HUES48 (cell line): Measurements from ENCODE around the gene FHAD1.

Source experiments
- H3K27ac ChIP-seq: one replicate; pipeline ENCODE4 v1.7.0; 2013; ENCODE audit warnings: low read depth, low read length, inconsistent platforms
- H3K27me3 ChIP-seq: 2 replicates; pipeline ENCODE4 v1.6.1; 2013; ENCODE audit warnings: mild to moderate bottlenecking, low read length; ENCODE audit not compliant: control insufficient read depth, insufficient read depth
- H3K36me3 ChIP-seq: 2 replicates; pipeline ENCODE4 v1.6.1; 2013; ENCODE audit warnings: low read length; ENCODE audit not compliant: control insufficient read depth, insufficient read depth
- H3K4me1 ChIP-seq: 2 replicates; pipeline ENCODE4 v1.6.1; 2013; ENCODE audit warnings: mild to moderate bottlenecking, low read length; ENCODE audit not compliant: control insufficient read depth, insufficient read depth
- H3K4me3 ChIP-seq: 2 replicates; pipeline ENCODE4 v1.5.1; 2013; ENCODE audit warnings: mild to moderate bottlenecking, low read depth, low read length
- H3K9ac ChIP-seq: 2 replicates; pipeline ENCODE4 v1.6.1; 2013; ENCODE audit warnings: mild to moderate bottlenecking, low read depth, low read length, moderate library complexity
- H3K9me3 ChIP-seq: 2 replicates; pipeline ENCODE4 v1.6.1; 2013; ENCODE audit warnings: low read length; ENCODE audit not compliant: control insufficient read depth, insufficient read depth

FHAD1 gene

GRCh38 chr1:15331180-15331579 lies 84.2 kb downstream of the FHAD1 start:
- H3K27me3 ChIP-seq = no peaks in the 10 kb centered on the region
- H3K36me3 ChIP-seq = no peaks in the 10 kb centered on the region
- no peak overlapping the region for H3K4me3 ChIP-seq
- no peaks in the 10 kb centered on the region for H3K9me3 ChIP-seq
- H3K4me1 ChIP-seq = no peaks in the 10 kb centered on the region
- H3K9ac ChIP-seq = no peak overlapping the region
- H3K27ac ChIP-seq = no peak overlapping the region

DNA sequence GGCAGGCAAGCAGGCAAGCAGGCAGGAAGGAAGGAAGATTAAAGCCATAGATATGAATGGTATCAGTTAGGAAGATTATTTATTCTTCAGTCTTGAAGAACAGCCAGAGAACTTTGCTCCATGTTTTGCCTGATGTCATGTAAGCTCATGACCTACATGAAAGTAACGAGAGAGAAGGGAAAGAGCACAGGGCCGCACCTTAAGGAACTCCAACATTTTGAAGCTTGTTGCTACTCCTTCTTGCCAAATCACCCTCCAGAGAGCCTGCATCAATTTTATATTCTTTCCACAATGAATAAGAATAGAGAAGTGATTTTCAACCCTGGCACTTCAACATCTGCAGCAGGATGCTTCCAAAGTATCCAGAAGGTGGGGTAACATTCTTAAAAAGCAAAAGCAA lies 84.7 kb downstream of the FHAD1 start:
- H3K27ac ChIP-seq = no peak overlapping the region
- H3K4me3 ChIP-seq = no peak overlapping the region
- no peaks in the 10 kb centered on the region for H3K9me3 ChIP-seq
- H3K36me3 ChIP-seq = no peaks in the 10 kb centered on the region
- no peaks in the 10 kb centered on the region for H3K27me3 ChIP-seq
- no peak overlapping the region for H3K9ac ChIP-seq
- H3K4me1 ChIP-seq = no peaks in the 10 kb centered on the region

- Histone ChIP-seq H3K4me3 (no peak overlapping the region), H3K9ac (no peak overlapping the region), H3K4me1 (no peaks in the 10 kb centered on the region), H3K9me3 (no peaks in the 10 kb centered on the region), H3K36me3 (no peaks in the 10 kb centered on the region), H3K27me3 (no peaks in the 10 kb centered on the region), H3K27ac (no peak overlapping the region)
These were observed 85.5 kb downstream of the FHAD1 start for GRCh38 chr1:15332525-15332924.

DNA sequence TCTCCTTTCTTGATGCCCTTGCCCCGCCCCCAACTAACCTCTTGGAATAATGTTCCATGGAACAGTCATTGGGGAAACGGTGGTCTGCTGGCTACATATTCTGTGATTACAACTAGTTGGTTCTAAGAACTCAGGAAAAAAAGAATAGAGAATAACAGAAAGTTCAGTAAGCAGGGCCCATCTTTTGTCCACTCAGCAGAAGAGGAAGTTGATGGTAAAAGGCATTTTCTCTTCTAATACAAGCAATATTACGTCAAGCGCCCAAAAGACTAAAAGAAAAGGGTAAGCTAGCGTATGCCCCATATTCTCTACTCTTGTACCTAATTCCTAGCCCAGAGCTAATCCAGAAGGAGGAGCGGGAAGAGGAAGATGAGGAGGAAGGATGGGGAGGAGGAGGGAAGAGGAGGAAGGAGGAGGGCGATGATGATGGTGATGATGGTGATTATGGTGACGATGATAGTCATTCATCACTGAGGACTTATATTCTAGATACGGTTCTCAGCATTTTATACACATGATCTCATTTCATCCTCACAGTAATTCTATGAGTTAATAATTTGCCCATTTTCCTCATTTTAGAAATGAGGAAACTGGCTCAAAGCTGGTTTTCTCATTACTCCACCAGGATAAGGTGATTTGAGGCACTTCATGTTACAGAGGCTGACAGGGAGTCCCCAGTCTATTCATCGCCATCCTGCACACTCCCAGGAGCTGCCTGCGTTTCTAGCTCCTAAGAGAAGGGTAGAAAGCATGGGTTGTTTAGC lies 86.1 kb downstream of the FHAD1 start:
- Histone ChIP-seq H3K27ac (no peak overlapping the region), H3K4me3 (no peak overlapping the region), H3K36me3 (no peaks in the 10 kb centered on the region), H3K4me1 (no peaks in the 10 kb centered on the region), H3K9ac (no peak overlapping the region), H3K27me3 (no peaks in the 10 kb centered on the region), H3K9me3 (no peaks in the 10 kb centered on the region)

GRCh38 chr1:15334995-15335394 lies 88.0 kb downstream of the FHAD1 start:
- no peaks in the 10 kb centered on the region for H3K27me3 ChIP-seq
- no peak overlapping the region for H3K27ac ChIP-seq
- H3K4me1 ChIP-seq = no peaks in the 10 kb centered on the region
- no peak overlapping the region for H3K9ac ChIP-seq
- no peaks in the 10 kb centered on the region for H3K36me3 ChIP-seq
- H3K4me3 ChIP-seq = no peak overlapping the region
- no peaks in the 10 kb centered on the region for H3K9me3 ChIP-seq

DNA sequence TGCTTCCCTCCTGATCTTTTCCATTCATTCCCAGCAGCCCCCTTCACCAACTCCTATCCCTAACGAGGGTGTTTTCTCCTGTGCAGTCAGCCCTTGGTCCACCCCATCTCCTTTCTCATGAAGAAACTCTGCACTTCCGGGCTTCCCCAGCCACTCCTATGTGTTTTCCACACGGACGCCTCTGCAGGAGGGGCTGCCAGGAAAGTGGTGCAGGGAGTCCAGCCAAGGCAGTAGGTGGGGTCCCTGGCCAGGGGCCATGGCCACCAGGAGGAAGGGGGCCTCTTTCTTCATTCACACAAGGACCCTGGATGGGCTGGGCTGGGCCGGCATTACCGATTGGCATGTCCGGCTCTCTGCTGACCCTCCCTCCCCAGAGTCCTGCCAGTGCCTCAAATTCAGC lies 89.8 kb downstream of the FHAD1 start:
- H3K9me3 ChIP-seq = no peaks in the 10 kb centered on the region
- H3K27ac ChIP-seq = no peak overlapping the region
- H3K9ac ChIP-seq = no peak overlapping the region
- no peaks in the 10 kb centered on the region for H3K27me3 ChIP-seq
- no peaks in the 10 kb centered on the region for H3K4me1 ChIP-seq
- H3K36me3 ChIP-seq = no peaks in the 10 kb centered on the region
- no peak overlapping the region for H3K4me3 ChIP-seq

DNA sequence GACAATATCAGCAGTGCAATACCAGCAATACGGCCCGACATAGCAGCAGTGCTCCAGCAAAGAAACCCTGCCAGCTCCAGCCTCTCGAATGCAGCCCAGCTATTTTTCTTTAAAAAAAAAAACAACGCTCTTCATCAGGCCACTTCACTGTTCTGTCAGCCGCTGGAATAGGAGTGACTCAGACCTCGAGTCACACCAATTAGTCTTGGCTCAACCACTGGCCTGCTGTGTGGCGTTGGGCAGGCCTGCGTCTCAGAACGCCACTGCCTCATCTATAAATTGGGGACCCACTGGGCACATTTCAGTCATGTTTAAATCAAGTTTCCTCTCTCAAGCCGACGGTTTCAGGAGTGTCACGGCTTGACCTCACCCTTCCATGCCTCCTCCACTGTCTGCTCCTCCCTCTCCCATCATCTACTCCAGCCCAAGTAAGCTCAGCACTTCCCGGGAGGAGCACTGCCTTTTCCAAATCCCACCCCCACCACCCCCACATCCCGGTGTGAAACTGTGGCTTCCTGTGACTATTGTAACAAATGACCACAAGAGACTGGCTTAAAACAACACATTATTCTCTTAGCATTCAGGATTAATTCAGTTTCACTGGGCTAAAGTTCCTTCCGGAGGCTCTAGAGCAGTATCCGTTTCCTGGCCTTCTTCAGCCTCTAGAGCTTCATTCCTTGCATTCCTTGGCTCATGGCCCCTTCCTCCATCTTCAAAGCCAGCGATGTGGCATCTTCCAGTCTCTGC lies 90.8 kb downstream of the FHAD1 start:
- Histone ChIP-seq H3K4me3 (no peak overlapping the region), H3K4me1 (no peaks in the 10 kb centered on the region), H3K9ac (no peak overlapping the region), H3K27me3 (no peaks in the 10 kb centered on the region), H3K9me3 (no peaks in the 10 kb centered on the region), H3K36me3 (no peaks in the 10 kb centered on the region), H3K27ac (no peak overlapping the region)

GRCh38 chr1:15339570-15339969 lies 92.5 kb downstream of the FHAD1 start:
- Histone ChIP-seq H3K9me3 (no peaks in the 10 kb centered on the region), H3K9ac (no peak overlapping the region), H3K27ac (no peak overlapping the region), H3K27me3 (no peaks in the 10 kb centered on the region), H3K4me1 (no peaks in the 10 kb centered on the region; the same call in 1 of the 2 replicates), H3K4me3 (no peak overlapping the region), H3K36me3 (no peaks in the 10 kb centered on the region)

GRCh38 chr1:15341228-15341627 lies 94.2 kb downstream of the FHAD1 start:
- no peaks in the 10 kb centered on the region for H3K27me3 ChIP-seq
- no peak overlapping the region for H3K9ac ChIP-seq

GRCh38 chr1:15341634-15342407 lies 94.8 kb downstream of the FHAD1 start:
- H3K27me3 ChIP-seq = no peaks in the 10 kb centered on the region
- no peaks in the 10 kb centered on the region for H3K36me3 ChIP-seq
- no peak overlapping the region for H3K27ac ChIP-seq
- no peak overlapping the region for H3K4me3 ChIP-seq
- H3K9me3 ChIP-seq = no peaks in the 10 kb centered on the region
- no peak overlapping the region for H3K9ac ChIP-seq
- H3K4me1 ChIP-seq = no peaks in the 10 kb centered on the region; the same call in 1 of the 2 replicates

More at GRCh38 chr1:15341228-15341627, 94.2 kb downstream of the FHAD1 start:
- Histone ChIP-seq H3K4me1 (no peaks in the 10 kb centered on the region; the same call in 1 of the 2 replicates), H3K36me3 (no peaks in the 10 kb centered on the region), H3K9me3 (no peaks in the 10 kb centered on the region), H3K27ac (no peak overlapping the region), H3K4me3 (no peak overlapping the region)
